Gastroesophageal sphincter (tissue), 3 donors: Measurements from ENCODE around the gene UGGT1.

Experiments
- CTCF ChIP-seq, 4 experiments: fragments of 200-600 bp in 2 of 4; fragments of 450-650 bp in 2 of 4; sonication (generic) in 1 of 4; IDR thresholded peaks; one replicate each; pipeline ENCODE4 v1.5.1; 2017 to 2019; ENCODE audit warnings: antibody characterized with exemption in 4 of 4, mild to moderate bottlenecking in 2 of 4, moderate library complexity in 2 of 4
- POLR2A ChIP-seq, 2 donors: fragments of 450-650 bp; IDR thresholded peaks; one replicate each; pipeline ENCODE4 v1.6.1; 2017; ENCODE audit warnings: antibody characterized with exemption in 2 of 2, mild to moderate bottlenecking in 2 of 2, moderate library complexity in 1 of 2

- TF ChIP-seq CTCF (IDR thresholded peaks at IDR 0.05) (no peak), POLR2A (IDR thresholded peaks at IDR 0.05) (no peak)
These were observed 125.1 kb downstream of the UGGT1 start for GRCh38 chr2:128215897-128216642.
